RWPE1 (cell line): ENCODE measurements around the gene RNF38.
A peak's percentile ranks its signal among the peaks of the same experiment; 100 is the strongest.

Experiments used
- CTCF ChIA-PET: fragments of 350-600 bp; sonication (Branson Sonifier 250); formaldehyde crosslinking; extraction: SDS; loops from one replicate; lab custom pipeline; 2021; lab: Yijun Ruan, JAX
- POLR2A ChIA-PET: fragments of 400-600 bp; formaldehyde crosslinking; extraction: SDS; loops from one replicate; lab custom pipeline; 2020; ENCODE audit warnings: antibody characterized with exemption; ENCODE audit not compliant: low non-redundant PET; lab: Yijun Ruan, JAX
- DNase-seq: peaks from one replicate; pipeline ENCODE4 v3.0.0; 2012; ENCODE audit warnings: low spot score
- H3K27ac ChIP-seq: fragments of 450-650 bp; 2 replicates; pipeline ENCODE4 v1.5.1; 2017
- TF ChIP-seq, protein P1 (sequence below): fragments of 450-650 bp; conservative IDR thresholded peaks from 2 replicates; pipeline ENCODE4 v1.5.1; 2017; ENCODE audit warnings: low read depth, mild to moderate bottlenecking

RNF38 gene

DNA sequence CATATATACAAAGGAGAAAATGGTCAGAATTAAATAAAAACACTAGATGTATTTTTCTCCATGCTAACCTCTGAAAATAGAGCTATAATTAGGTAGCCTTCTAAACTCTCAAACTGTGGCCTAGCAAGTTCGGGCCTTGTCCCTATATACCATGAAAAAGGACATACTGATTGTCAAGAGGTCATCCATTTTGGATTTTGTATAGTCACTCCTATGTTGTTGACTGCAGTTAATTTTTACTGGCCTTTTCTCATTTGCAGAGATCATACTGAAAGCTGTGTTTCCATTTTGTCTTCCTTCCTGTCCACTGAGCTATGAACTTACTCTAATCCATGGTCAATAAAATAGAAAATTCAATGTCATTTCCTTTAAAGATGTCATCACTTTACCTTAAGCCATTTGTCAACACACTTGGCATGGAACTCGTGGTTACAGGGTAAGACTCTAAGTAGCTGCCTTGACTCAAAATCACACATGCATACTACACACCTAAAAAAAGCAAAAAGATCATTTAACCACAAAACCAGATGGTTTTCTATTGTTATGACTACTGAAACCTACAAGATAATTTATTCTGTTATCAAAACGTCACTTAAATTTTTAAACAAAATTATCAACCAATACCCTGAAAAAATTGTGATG lies 58.0 kb downstream of the RNF38 start:
- no peak for DNase-seq
- TF ChIP-seq, protein P1, sequence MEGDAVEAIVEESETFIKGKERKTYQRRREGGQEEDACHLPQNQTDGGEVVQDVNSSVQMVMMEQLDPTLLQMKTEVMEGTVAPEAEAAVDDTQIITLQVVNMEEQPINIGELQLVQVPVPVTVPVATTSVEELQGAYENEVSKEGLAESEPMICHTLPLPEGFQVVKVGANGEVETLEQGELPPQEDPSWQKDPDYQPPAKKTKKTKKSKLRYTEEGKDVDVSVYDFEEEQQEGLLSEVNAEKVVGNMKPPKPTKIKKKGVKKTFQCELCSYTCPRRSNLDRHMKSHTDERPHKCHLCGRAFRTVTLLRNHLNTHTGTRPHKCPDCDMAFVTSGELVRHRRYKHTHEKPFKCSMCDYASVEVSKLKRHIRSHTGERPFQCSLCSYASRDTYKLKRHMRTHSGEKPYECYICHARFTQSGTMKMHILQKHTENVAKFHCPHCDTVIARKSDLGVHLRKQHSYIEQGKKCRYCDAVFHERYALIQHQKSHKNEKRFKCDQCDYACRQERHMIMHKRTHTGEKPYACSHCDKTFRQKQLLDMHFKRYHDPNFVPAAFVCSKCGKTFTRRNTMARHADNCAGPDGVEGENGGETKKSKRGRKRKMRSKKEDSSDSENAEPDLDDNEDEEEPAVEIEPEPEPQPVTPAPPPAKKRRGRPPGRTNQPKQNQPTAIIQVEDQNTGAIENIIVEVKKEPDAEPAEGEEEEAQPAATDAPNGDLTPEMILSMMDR, result no peak
- POLR2A ChIA-PET, result no interaction called here
- CTCF ChIA-PET, result interaction anchor here (0.7 kb wide), 1 partner anchor 387 kb away, joined by 3 read pairs; no protein-coding TSS in a partner anchor
- no peak overlapping the region for H3K27ac ChIP-seq

DNA sequence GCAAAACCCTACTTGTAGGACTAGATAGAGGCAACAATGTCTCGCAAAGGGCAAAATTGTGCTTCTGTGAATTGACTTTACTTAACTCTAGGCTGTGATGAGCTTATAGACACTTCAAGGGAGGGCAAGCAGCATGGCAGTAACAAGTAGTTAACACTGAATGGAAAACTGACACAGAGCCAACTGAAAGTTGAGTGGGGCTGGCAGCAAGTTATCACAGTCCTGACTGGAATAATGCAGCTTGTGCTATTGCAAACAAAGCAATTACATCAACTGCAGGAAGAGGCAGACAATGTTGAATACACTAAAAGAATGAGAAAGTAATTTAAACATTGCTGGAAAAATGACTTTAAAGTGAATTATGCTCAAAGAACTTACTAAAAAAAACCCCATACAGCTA lies 62.2 kb downstream of the RNF38 start:
- H3K27ac ChIP-seq, result no peak overlapping the region
- CTCF ChIA-PET, result no interaction called here
- POLR2A ChIA-PET, result no interaction called here
- no peak for DNase-seq
- TF ChIP-seq, protein P1, result no peak

DNA sequence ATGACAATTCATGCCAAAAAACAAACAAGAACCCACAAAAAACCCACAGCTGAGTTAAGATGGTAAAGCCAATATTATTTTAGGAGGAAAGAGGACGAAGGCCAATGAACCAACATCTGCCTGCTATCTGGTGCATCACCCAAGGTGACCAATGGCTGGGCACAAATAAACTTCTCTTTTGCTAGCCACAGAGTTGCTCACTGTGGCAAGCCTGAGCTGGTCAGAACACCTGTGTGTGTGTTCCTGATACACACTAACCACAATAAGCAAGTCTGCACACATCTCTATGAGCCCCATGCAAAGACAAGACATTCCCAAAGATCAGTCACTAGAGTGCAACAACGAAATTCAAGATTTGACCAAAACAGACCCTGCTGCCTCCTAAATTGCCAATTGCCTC lies 63.1 kb downstream of the RNF38 start:
- ChIA-PET POLR2A (no interaction called here), CTCF (no interaction called here)
- TF ChIP-seq, protein P1, result no peak
- DNase-seq, result peak; percentile 77
- no peak overlapping the region for H3K27ac ChIP-seq

DNA sequence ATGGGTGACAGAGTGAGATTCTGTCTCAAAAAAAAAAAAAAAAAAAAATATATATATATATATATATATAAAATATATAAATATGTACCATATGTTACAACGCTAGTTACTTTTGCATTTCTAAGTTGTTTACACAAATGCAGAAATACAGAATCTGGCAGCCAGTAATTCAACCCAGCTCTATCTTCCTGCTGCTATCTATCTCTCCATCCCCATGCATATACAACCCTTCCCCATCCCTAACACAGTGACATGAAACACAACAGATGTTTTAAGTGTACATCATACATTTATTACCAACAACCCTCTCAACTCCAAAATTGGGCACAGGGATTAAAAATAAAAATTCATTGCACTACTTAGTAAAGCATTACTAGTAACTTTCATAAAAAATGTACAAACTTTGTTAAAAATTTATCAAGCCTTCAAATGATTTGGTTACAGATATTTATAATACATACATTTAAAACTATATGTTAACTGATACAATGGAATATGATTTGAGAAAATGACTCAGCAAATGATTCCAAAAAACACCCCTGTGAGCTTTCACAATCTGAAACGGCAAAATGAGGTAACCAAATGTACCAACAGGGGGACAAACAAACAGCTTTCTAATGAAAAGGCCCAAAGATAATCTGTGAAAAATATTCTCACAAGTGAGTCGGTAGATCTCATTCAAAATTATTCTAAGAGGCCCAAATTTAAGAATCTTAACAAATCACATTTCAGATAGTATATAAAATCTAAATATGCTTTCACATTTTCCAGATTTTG lies 63.8 kb downstream of the RNF38 start:
- TF ChIP-seq, protein P1, result no peak
- POLR2A ChIA-PET, result no interaction called here
- DNase-seq, result no peak
- no peak overlapping the region for H3K27ac ChIP-seq
- CTCF ChIA-PET, result interaction anchor here (0.6 kb wide), 3 partner anchors 58 to 89 kb away, joined by 3 to 5 read pairs (median 4); partner anchors contain the start of gene GNE

DNA sequence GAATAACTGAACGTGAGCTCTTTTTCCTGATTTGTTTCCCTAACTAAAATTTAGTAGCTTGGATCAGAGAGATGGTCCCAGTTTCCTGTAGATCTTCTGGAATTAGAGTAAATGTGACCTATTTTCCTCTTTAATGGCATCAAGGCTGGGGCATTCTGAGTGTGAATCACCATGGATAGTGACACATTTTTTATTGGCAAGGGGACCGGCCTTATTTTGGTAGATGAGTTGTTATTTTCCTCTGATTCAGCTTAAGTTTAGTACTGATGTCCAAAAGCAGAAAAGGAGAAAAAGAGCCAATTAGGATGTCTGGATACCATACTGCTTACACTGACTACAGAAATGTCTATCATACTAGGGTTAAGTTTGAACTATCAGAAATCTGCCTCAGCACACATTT lies 68.1 kb downstream of the RNF38 start:
- ChIA-PET POLR2A (interaction anchor here (0.6 kb wide), 1 partner anchor 36 kb away, joined by 3 read pairs; no protein-coding TSS in a partner anchor), CTCF (interaction anchor here (0.6 kb wide), 1 partner anchor 85 kb away, joined by 3 read pairs; no protein-coding TSS in a partner anchor)
- H3K27ac ChIP-seq, result no peak overlapping the region
- no peak for DNase-seq
- TF ChIP-seq, protein P1, result no peak

DNA sequence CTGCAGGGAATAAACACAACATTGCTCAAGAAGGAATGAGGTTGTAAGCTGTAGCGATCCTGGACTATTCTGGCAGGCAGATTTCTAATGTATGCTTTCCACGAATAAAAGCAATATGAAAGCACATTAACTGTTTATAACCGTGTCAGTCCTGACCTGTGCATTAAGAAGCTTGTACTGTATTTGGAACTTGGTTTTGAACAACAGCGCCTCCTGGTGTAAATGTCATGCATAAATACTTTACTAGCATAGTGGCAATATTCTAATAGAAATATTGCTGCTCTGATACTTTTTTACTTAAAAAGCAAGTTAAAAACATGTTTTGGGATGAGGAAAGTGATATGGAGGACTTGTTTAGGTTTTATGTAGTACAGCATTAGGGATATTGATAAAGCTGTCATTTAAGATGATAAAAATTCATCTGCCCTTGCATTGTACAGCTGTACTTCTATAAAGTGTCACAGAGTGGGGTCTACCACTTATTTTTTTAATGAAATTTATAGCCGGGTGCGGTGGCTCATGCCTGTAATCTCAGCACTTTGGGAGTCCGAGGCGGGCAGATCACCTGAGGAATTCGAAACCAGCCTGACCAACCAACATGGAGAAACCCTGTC lies 71.2 kb downstream of the RNF38 start:
- CTCF ChIA-PET, result interaction anchor here (0.6 to 2.0 kb wide), 20 partner anchors 9 to 566 kb away, joined by 3 to 11 read pairs (median 4); partner anchors contain the start of gene OR2S2
- DNase-seq, result peak; percentile 75
- POLR2A ChIA-PET, result interaction anchor here (1.2 kb wide), 1 partner anchor 139 kb away, joined by 3 read pairs; no protein-coding TSS in a partner anchor
- TF ChIP-seq, protein P1, result peak; percentile 96
- no peak overlapping the region for H3K27ac ChIP-seq
